ENCODE measurements around the gene CSGALNACT2.
"Not testable (repeated sequence)": the region's sequence is repeated elsewhere in the genome, so short reads cannot be mapped to it uniquely, and the experiment has no call there.

CSGALNACT2 gene

GRCh38 chr10:43134126-43134905 lies 3.9 kb upstream of the CSGALNACT2 start:
- peaks cover 11% of the 10 kb centered on the region for H3K4me1 ChIP-seq (ENCODE audit: control insufficient read depth, insufficient read depth, low read length, unreplicated experiment)
- H3K27ac ChIP-seq (ENCODE audit: low read depth, low read length), result no peak overlapping the region
- no peak overlapping the region for H3K4me3 ChIP-seq (ENCODE audit: low read depth, low read length)
- no peaks in the 10 kb centered on the region for H3K36me3 ChIP-seq (ENCODE audit: insufficient read depth, low read length)
- H3K79me2 ChIP-seq (ENCODE audit: control insufficient read depth, insufficient read depth, low read length, unreplicated experiment), result peaks cover 29% of the 10 kb centered on the region
- no peaks in the 10 kb centered on the region for H3K27me3 ChIP-seq (ENCODE audit: insufficient read depth, low read length)
- H2AFZ ChIP-seq (ENCODE audit: low read length, unreplicated experiment), result no peak overlapping the region

GRCh38 chr10:43135064-43135463 lies 3.2 kb upstream of the CSGALNACT2 start:
- no peaks in the 10 kb centered on the region for H3K36me3 ChIP-seq (ENCODE audit: insufficient read depth, low read length)
- peaks cover 12% of the 10 kb centered on the region for H3K4me1 ChIP-seq (ENCODE audit: control insufficient read depth, insufficient read depth, low read length, unreplicated experiment)
- H2AFZ ChIP-seq (ENCODE audit: low read length, unreplicated experiment), result no peak overlapping the region
- H3K4me3 ChIP-seq (ENCODE audit: low read depth, low read length), result no peak overlapping the region
- no peaks in the 10 kb centered on the region for H3K27me3 ChIP-seq (ENCODE audit: insufficient read depth, low read length)
- no peak overlapping the region for H3K27ac ChIP-seq (ENCODE audit: low read depth, low read length)
- H3K79me2 ChIP-seq (ENCODE audit: control insufficient read depth, insufficient read depth, low read length, unreplicated experiment), result peaks cover 37% of the 10 kb centered on the region

- H3K27ac ChIP-seq (ENCODE audit: low read depth, low read length), result no peak overlapping the region
- H3K4me1 ChIP-seq (ENCODE audit: control insufficient read depth, insufficient read depth, low read length, unreplicated experiment), result peaks cover 15% of the 10 kb centered on the region
- H3K79me2 ChIP-seq (ENCODE audit: control insufficient read depth, insufficient read depth, low read length, unreplicated experiment), result peaks cover 41% of the 10 kb centered on the region
Observed at GRCh38 chr10:43135656-43136055, 2.6 kb upstream of the CSGALNACT2 start.

GRCh38 chr10:43136432-43136831 lies 1.8 kb upstream of the CSGALNACT2 start:
- Histone ChIP-seq H3K36me3 (ENCODE audit: insufficient read depth, low read length) (no peaks in the 10 kb centered on the region), H3K27me3 (ENCODE audit: insufficient read depth, low read length) (no peaks in the 10 kb centered on the region), H3K4me3 (ENCODE audit: low read depth, low read length) (peak overlapping the region; percentile 99), H2AFZ (ENCODE audit: low read length, unreplicated experiment) (no peak overlapping the region), H3K4me1 (ENCODE audit: control insufficient read depth, insufficient read depth, low read length, unreplicated experiment) (peaks cover 18% of the 10 kb centered on the region), H3K27ac (ENCODE audit: low read depth, low read length) (no peak overlapping the region), H3K79me2 (ENCODE audit: control insufficient read depth, insufficient read depth, low read length, unreplicated experiment) (peaks cover 48% of the 10 kb centered on the region)

More at GRCh38 chr10:43135656-43136055, 2.6 kb upstream of the CSGALNACT2 start:
- Histone ChIP-seq H2AFZ (ENCODE audit: low read length, unreplicated experiment) (no peak overlapping the region), H3K36me3 (ENCODE audit: insufficient read depth, low read length) (no peaks in the 10 kb centered on the region), H3K4me3 (ENCODE audit: low read depth, low read length) (no peak overlapping the region; the same call in 1 of the 2 replicates), H3K27me3 (ENCODE audit: insufficient read depth, low read length) (no peaks in the 10 kb centered on the region)

- Histone ChIP-seq H2AFZ (ENCODE audit: low read length, unreplicated experiment) (peak overlapping the region; percentile 94), H3K79me2 (ENCODE audit: control insufficient read depth, insufficient read depth, low read length, unreplicated experiment) (peaks cover 54% of the 10 kb centered on the region), H3K27ac (ENCODE audit: low read depth, low read length) (peak overlapping the region; percentile 92), H3K27me3 (ENCODE audit: insufficient read depth, low read length) (no peaks in the 10 kb centered on the region), H3K36me3 (ENCODE audit: insufficient read depth, low read length) (no peaks in the 10 kb centered on the region), H3K4me1 (ENCODE audit: control insufficient read depth, insufficient read depth, low read length, unreplicated experiment) (peaks cover 18% of the 10 kb centered on the region), H3K4me3 (ENCODE audit: low read depth, low read length) (peak overlapping the region; percentile 99)
Observed at GRCh38 chr10:43136995-43137716, 1.1 kb upstream of the CSGALNACT2 start.

GRCh38 chr10:43137717-43138020 lies 576 bp upstream of the CSGALNACT2 start:
- Histone ChIP-seq H3K27ac (ENCODE audit: low read depth, low read length) (peak overlapping the region; percentile 92), H2AFZ (ENCODE audit: low read length, unreplicated experiment) (peak overlapping the region; percentile 94), H3K79me2 (ENCODE audit: control insufficient read depth, insufficient read depth, low read length, unreplicated experiment) (peaks cover 59% of the 10 kb centered on the region)

GRCh38 chr10:43138757-43139241 lies 554 bp downstream of the CSGALNACT2 start:
- Histone ChIP-seq H3K27ac (ENCODE audit: low read depth, low read length) (peak overlapping the region; percentile 92), H3K27me3 (ENCODE audit: insufficient read depth, low read length) (no peaks in the 10 kb centered on the region), H3K4me1 (ENCODE audit: control insufficient read depth, insufficient read depth, low read length, unreplicated experiment) (peaks cover 32% of the 10 kb centered on the region), H3K4me3 (ENCODE audit: low read depth, low read length) (peak overlapping the region; percentile 99), H2AFZ (ENCODE audit: low read length, unreplicated experiment) (peak overlapping the region; percentile 34), H3K36me3 (ENCODE audit: insufficient read depth, low read length) (no peaks in the 10 kb centered on the region), H3K79me2 (ENCODE audit: control insufficient read depth, insufficient read depth, low read length, unreplicated experiment) (peaks cover 70% of the 10 kb centered on the region)

More at GRCh38 chr10:43137717-43138020, 576 bp upstream of the CSGALNACT2 start:
- H3K4me1 ChIP-seq (ENCODE audit: control insufficient read depth, insufficient read depth, low read length, unreplicated experiment), result peaks cover 21% of the 10 kb centered on the region
- H3K36me3 ChIP-seq (ENCODE audit: insufficient read depth, low read length), result no peaks in the 10 kb centered on the region
- peak overlapping the region; percentile 99 for H3K4me3 ChIP-seq (ENCODE audit: low read depth, low read length)
- H3K27me3 ChIP-seq (ENCODE audit: insufficient read depth, low read length), result no peaks in the 10 kb centered on the region

GRCh38 chr10:43141421-43141820 lies 3.2 kb downstream of the CSGALNACT2 start:
- Histone ChIP-seq H3K27me3 (ENCODE audit: insufficient read depth, low read length) (no peaks in the 10 kb centered on the region), H3K36me3 (ENCODE audit: insufficient read depth, low read length) (no peaks in the 10 kb centered on the region), H3K4me3 (ENCODE audit: low read depth, low read length) (no peak overlapping the region), H3K27ac (ENCODE audit: low read depth, low read length) (no peak overlapping the region), H2AFZ (ENCODE audit: low read length, unreplicated experiment) (no peak overlapping the region), H3K79me2 (ENCODE audit: control insufficient read depth, insufficient read depth, low read length, unreplicated experiment) (peaks cover 85% of the 10 kb centered on the region), H3K4me1 (ENCODE audit: control insufficient read depth, insufficient read depth, low read length, unreplicated experiment) (peaks cover 38% of the 10 kb centered on the region)

GRCh38 chr10:43145311-43145710 lies 7.1 kb downstream of the CSGALNACT2 start:
- Histone ChIP-seq H3K79me2 (ENCODE audit: control insufficient read depth, insufficient read depth, low read length, unreplicated experiment) (peaks cover 88% of the 10 kb centered on the region), H3K27me3 (ENCODE audit: insufficient read depth, low read length) (no peaks in the 10 kb centered on the region), H3K27ac (ENCODE audit: low read depth, low read length) (no peak overlapping the region), H2AFZ (ENCODE audit: low read length, unreplicated experiment) (no peak overlapping the region), H3K4me1 (ENCODE audit: control insufficient read depth, insufficient read depth, low read length, unreplicated experiment) (peaks cover 29% of the 10 kb centered on the region), H3K4me3 (ENCODE audit: low read depth, low read length) (no peak overlapping the region), H3K36me3 (ENCODE audit: insufficient read depth, low read length) (peaks cover 11% of the 10 kb centered on the region)

GRCh38 chr10:43145936-43146335 lies 7.7 kb downstream of the CSGALNACT2 start:
- peaks cover 11% of the 10 kb centered on the region for H3K36me3 ChIP-seq (ENCODE audit: insufficient read depth, low read length)
- not testable (repeated sequence) for H3K4me3 ChIP-seq (ENCODE audit: low read depth, low read length); H3K27me3 ChIP-seq (ENCODE audit: insufficient read depth, low read length); H3K27ac ChIP-seq (ENCODE audit: low read depth, low read length); H2AFZ ChIP-seq (ENCODE audit: low read length, unreplicated experiment)
- peaks cover 29% of the 10 kb centered on the region for H3K4me1 ChIP-seq (ENCODE audit: control insufficient read depth, insufficient read depth, low read length, unreplicated experiment)
- H3K79me2 ChIP-seq (ENCODE audit: control insufficient read depth, insufficient read depth, low read length, unreplicated experiment), result peaks cover 88% of the 10 kb centered on the region

All from ACC112 (cell line).